Hepatocyte (in vitro differentiated cells): ENCODE measurements around the gene UBALD2.

ENCODE experiments used
- CTCF ChIP-seq: fragments of 200-600 bp; sonication (generic); IDR thresholded peaks from 2 replicates; pipeline ENCODE4 v1.5.1; 2016; ENCODE audit warnings: antibody characterized with exemption, mild to moderate bottlenecking; ENCODE audit not compliant: poor library complexity
- EZH2 ChIP-seq: fragments of 200-600 bp; sonication (generic); IDR thresholded peaks from 2 replicates; pipeline ENCODE4 v1.6.1; 2016; ENCODE audit warnings: antibody characterized with exemption, mild to moderate bottlenecking, borderline replicate concordance
- EZH2phosphoT487 ChIP-seq: fragments of 200-600 bp; sonication (generic); IDR thresholded peaks from one replicate; pipeline ENCODE4 v1.6.1; 2018; ENCODE audit warnings: antibody characterized with exemption, mild to moderate bottlenecking, low read depth, moderate library complexity; ENCODE audit not compliant: unreplicated experiment, severe bottlenecking

DNA sequence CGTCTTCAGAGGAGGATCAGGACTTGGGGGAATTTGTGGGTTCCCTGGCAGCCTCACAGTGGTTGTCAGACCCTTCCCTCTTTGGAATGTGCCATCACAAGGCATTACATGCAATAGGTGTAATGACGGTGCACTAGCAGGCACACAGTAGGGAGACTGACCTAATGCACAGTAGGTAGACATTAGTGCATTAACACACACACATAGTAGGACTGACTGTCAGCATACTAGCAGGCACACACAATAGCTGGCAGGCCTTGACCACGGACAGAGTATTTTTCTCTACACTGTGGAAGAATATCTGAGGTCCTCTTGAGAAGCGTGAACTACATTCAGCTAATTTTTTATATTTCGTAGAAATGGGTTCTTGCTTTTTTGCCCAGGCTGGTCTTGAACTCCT is 10.9 kb upstream of the UBALD2 start:
- TF ChIP-seq CTCF (no peak), EZH2phosphoT487 (no peak), EZH2 (no peak)
